H1 (cell line): ENCODE data around the gene ARRB1. TPM values are rescaled to one million over a fixed set of nuclear protein-coding genes. Genes with fewer than 3 reads are reported as not detected.

Experiments used
- CTCF ChIA-PET: fragments of 300-600 bp; sonication (Branson Sonifier 250); formaldehyde crosslinking; loops from one replicate; lab custom pipeline; 2021; ENCODE audit not compliant: partially characterized antibody; lab: Charles Lee
- POLR2A ChIA-PET: fragments of 300-600 bp; sonication (Branson Sonifier 250); formaldehyde crosslinking; loops from one replicate; lab custom pipeline; 2021; ENCODE audit warnings: inconsistent platforms; ENCODE audit not compliant: partially characterized antibody; lab: Charles Lee
- DNase-seq, 2 experiments: peaks; one replicate each; pipeline versions ENCODE4 v3.0.0 to v3.0.0-alpha.2; 2010 to 2022; ENCODE audit warnings: low spot score in 2 of 2, low read depth in 1 of 2, mixed read lengths in 1 of 2
- FAIRE-seq: peaks from 2 replicates; lab custom pipeline; 2011; peaks lifted over from hg19 to GRCh38; lab: Jason Lieb, UNC
- H2AFZ ChIP-seq: 2 replicates; pipeline ENCODE4 v1.8.1; 2012; ENCODE audit warnings: low read length, inconsistent platforms
- H2AK5ac ChIP-seq: 2 replicates; pipeline ENCODE4 v1.6.1; 2013; ENCODE audit warnings: low read depth, low read length
- H2BK120ac ChIP-seq: replicated peaks from 2 replicates; pipeline ENCODE3; 2013; ENCODE audit warnings: low read depth, low read length, inconsistent platforms
- H2BK12ac ChIP-seq: 2 replicates; pipeline ENCODE4 v1.6.1; 2013; ENCODE audit warnings: low read depth, low read length
- H2BK15ac ChIP-seq: 2 replicates; pipeline ENCODE4 v1.6.1; 2013; ENCODE audit warnings: low read length
- H2BK20ac ChIP-seq: 2 replicates; pipeline ENCODE4 v1.6.1; 2013; ENCODE audit warnings: low read length
- H2BK5ac ChIP-seq: 2 replicates; pipeline ENCODE4 v1.6.1; 2013; ENCODE audit warnings: low read depth, low read length
- H3K14ac ChIP-seq: 2 replicates; pipeline ENCODE4 v1.6.1; 2013; ENCODE audit warnings: inconsistent platforms; ENCODE audit not compliant: insufficient read length
- H3K18ac ChIP-seq: 2 replicates; pipeline ENCODE4 v1.6.1; 2013; ENCODE audit warnings: low read length; ENCODE audit errors: extremely low read depth
- H3K23ac ChIP-seq: 2 replicates; pipeline ENCODE4 v1.6.1; 2013; ENCODE audit warnings: inconsistent platforms; ENCODE audit not compliant: insufficient read length
- H3K23me2 ChIP-seq: 2 replicates; pipeline ENCODE4 v1.6.1; 2013; ENCODE audit warnings: low read depth, low read length
- H3K27ac ChIP-seq: 2 replicates; pipeline ENCODE4 v1.6.1; 2011; ENCODE audit warnings: low read depth, low read length, inconsistent platforms
- H3K27me3 ChIP-seq, 4 experiments: replicated peaks in 1 of 4; 1 replicate in 1 of 4; 2 replicates in 3 of 4; pipeline versions ENCODE4 v1.6.1 to v1.8.1; 2011 to 2013; ENCODE audit warnings: low read length in 3 of 4, mild to moderate bottlenecking in 3 of 4, inconsistent platforms in 2 of 4, mixed read lengths in 2 of 4, moderate library complexity in 1 of 4; ENCODE audit not compliant: control insufficient read depth in 3 of 4, insufficient read depth in 3 of 4; ENCODE audit errors: extremely low read depth in 1 of 4
- H3K36me3 ChIP-seq, 4 experiments: 2 replicates each; pipeline versions ENCODE4 v1.6.1 to v1.8.1; 2011 to 2013; ENCODE audit warnings: mild to moderate bottlenecking in 4 of 4, low read length in 3 of 4, moderate library complexity in 2 of 4, control low read depth in 1 of 4, inconsistent platforms in 1 of 4; ENCODE audit not compliant: insufficient read depth in 4 of 4, control insufficient read depth in 2 of 4
- H3K4ac ChIP-seq: replicated peaks from 2 replicates; pipeline ENCODE3; 2013; ENCODE audit warnings: low read length, low read depth, mixed read lengths, inconsistent platforms; ENCODE audit not compliant: insufficient read length
- H3K4me1 ChIP-seq, 4 experiments: replicated peaks in 1 of 4; 1 replicate in 1 of 4; 2 replicates in 3 of 4; pipeline versions ENCODE4 v1.6.1 to v1.8.1; 2011 to 2013; ENCODE audit warnings: low read length in 3 of 4, inconsistent platforms in 2 of 4, mixed read lengths in 1 of 4; ENCODE audit not compliant: insufficient read depth in 4 of 4, control insufficient read depth in 3 of 4
- H3K4me2 ChIP-seq, 2 experiments: 2 replicates each; pipeline versions ENCODE4 v1.6.1 to v1.8.1; 2011 to 2013; ENCODE audit warnings: low read depth in 2 of 2, low read length in 2 of 2, control low read depth in 1 of 2, inconsistent platforms in 1 of 2, mild to moderate bottlenecking in 1 of 2; ENCODE audit not compliant: insufficient read depth in 1 of 2
- H3K4me3 ChIP-seq, 4 experiments: fragments of 200-600, 300-600 bp in 1 of 4; sonication (generic), shearing (Covaris generic), sonication (Bioruptor Twin) in 1 of 4; 2 replicates each; pipeline versions ENCODE4 v1.5.1 to v1.8.1; 2011 to 2016; ENCODE audit warnings: low read length in 4 of 4, low read depth in 3 of 4, control low read depth in 2 of 4, inconsistent platforms in 2 of 4, mild to moderate bottlenecking in 2 of 4, mixed read lengths in 1 of 4, moderate library complexity in 1 of 4; ENCODE audit not compliant: insufficient read depth in 2 of 4; ENCODE audit errors: extremely low read depth in 1 of 4
- H3K56ac ChIP-seq: replicated peaks from 2 replicates; pipeline ENCODE3; 2013; ENCODE audit warnings: low read depth, mild to moderate bottlenecking, mixed read lengths, low read length, inconsistent platforms; ENCODE audit not compliant: insufficient read length
- H3K79me1 ChIP-seq: 2 replicates; pipeline ENCODE4 v1.6.1; 2013; ENCODE audit warnings: low read depth, low read length, control low read depth
- H3K79me2 ChIP-seq, 2 experiments: 2 replicates each; pipeline versions ENCODE4 v1.6.1 to v1.8.1; 2012 to 2013; ENCODE audit warnings: low read length in 2 of 2, mild to moderate bottlenecking in 2 of 2, inconsistent platforms in 1 of 2; ENCODE audit not compliant: insufficient read depth in 2 of 2, control insufficient read depth in 1 of 2
- H3K9ac ChIP-seq, 4 experiments: replicated peaks in 1 of 4; 1 replicate in 1 of 4; 2 replicates in 3 of 4; pipeline versions ENCODE4 v1.6.1 to v1.8.1; 2011 to 2013; ENCODE audit warnings: low read depth in 3 of 4, low read length in 3 of 4, control low read depth in 2 of 4, mild to moderate bottlenecking in 2 of 4, moderate library complexity in 2 of 4, inconsistent platforms in 1 of 4; ENCODE audit errors: extremely low read depth in 1 of 4
- H3K9me3 ChIP-seq, 2 experiments: 2 replicates each; pipeline versions ENCODE4 v1.6.1 to v1.8.1; 2012 to 2013; ENCODE audit warnings: mild to moderate bottlenecking in 2 of 2, moderate library complexity in 2 of 2, control low read depth in 1 of 2, inconsistent platforms in 1 of 2, low read depth in 1 of 2, low read length in 1 of 2, mixed read lengths in 1 of 2; ENCODE audit not compliant: insufficient read depth in 2 of 2
- H4K20me1 ChIP-seq, 2 experiments: replicated peaks in 1 of 2; 2 replicates each; pipeline versions ENCODE3 to v1.8.1; 2011 to 2013; ENCODE audit warnings: inconsistent platforms in 2 of 2, low read length in 2 of 2, mild to moderate bottlenecking in 1 of 2; ENCODE audit not compliant: insufficient read depth in 2 of 2, control insufficient read depth in 1 of 2
- H4K5ac ChIP-seq: 2 replicates; pipeline ENCODE4 v1.6.1; 2013; ENCODE audit warnings: low read length, low read depth, mixed read lengths, inconsistent platforms; ENCODE audit not compliant: insufficient read length
- H4K8ac ChIP-seq: 2 replicates; pipeline ENCODE4 v1.8.0; 2013; ENCODE audit warnings: mild to moderate bottlenecking, moderate library complexity, low read length, inconsistent platforms; ENCODE audit not compliant: insufficient read depth; ENCODE audit errors: extremely low read depth
- H4K91ac ChIP-seq: replicated peaks from 2 replicates; pipeline ENCODE3; 2013; ENCODE audit warnings: low read length, mixed read lengths, inconsistent platforms; ENCODE audit not compliant: insufficient read length
- CBX5 ChIP-seq: fragments of 300-800, 300-1000 bp; sonication (generic); IDR thresholded peaks from 2 replicates; pipeline ENCODE4 v1.7.1; 2016; ENCODE audit warnings: antibody characterized with exemption, low read length, low read depth
- SIRT6 ChIP-seq: IDR thresholded peaks from one replicate; pipeline ENCODE4 v1.7.1; 2012; ENCODE audit warnings: low read length, inconsistent platforms
- SIX5 ChIP-seq: IDR thresholded peaks from 2 replicates; pipeline ENCODE4 v1.6.1; 2011; ENCODE audit warnings: mild to moderate bottlenecking, low read depth, low read length
- WGBS, 2 experiments: shearing (Covaris generic) in 1 of 2; methylation state at CpG; one replicate each; pipeline versions ENCODE4 v1.1.6 to v1.1.7; 2013 to 2015; ENCODE audit warnings: low lambda C conversion rate in 2 of 2, mixed read lengths in 2 of 2, inconsistent platforms in 1 of 2, low coverage in 1 of 2, missing lambda C conversion rate in 1 of 2; ENCODE audit not compliant: insufficient replicate concordance in 2 of 2, insufficient coverage in 1 of 2, insufficient read length in 1 of 2; ENCODE audit errors: extremely low coverage in 1 of 2, missing lambda C conversion rate in 1 of 2; 5-methylcytosine and 5-hydroxymethylcytosine counted together
- polyA plus RNA-seq, 7 experiments: library from polyadenylated mRNA; depleted of rRNA in 3 of 7; stranded (reverse) in 5 of 7; unstranded in 2 of 7; fragments of >200 nt in 5 of 7; fragments of 200-250 nt in 2 of 7; gene quantifications; 1 replicate in 5 of 7; 2 replicates in 1 of 7; 4 replicates in 1 of 7; pipeline versions ENCODE4 v1.2.1 to v1.2.3, GENCODE V29; 2011 to 2013; ENCODE audit warnings: missing spikeins in 2 of 7, mixed read lengths in 2 of 7
- total RNA-seq: library from RNA; stranded (reverse); fragmentation: NEBNext Ultra II Directional; extraction: Animal tissue kit (Norgen Biotek cat#: 25700); gene quantifications from 2 replicates; pipeline ENCODE4 v1.2.1, GENCODE V29; 2021
- TF ChIP-seq, protein P1 (sequence below): IDR thresholded peaks from 2 replicates; pipeline ENCODE4 v1.6.1; 2012; ENCODE audit warnings: inconsistent platforms

The ARRB1 gene
- total and polyA plus RNA-seq, 2 of the 8 experiments (the other 6 are each of a cell fraction or from before 2014, with no cell fraction given): 9.4 to 31.8 TPM

- Histone ChIP-seq H4K8ac (no peak overlapping the region; the same call in 1 of the 2 replicates), H3K79me1 (no peaks in the 10 kb centered on the region), H3K9me3 (no peaks in the 10 kb centered on the region), H3K27me3 (no peaks in the 10 kb centered on the region), H2BK20ac (no peak overlapping the region), H3K14ac (no peak overlapping the region), H4K20me1 (peaks cover 0 to 1% of the 10 kb centered on the region in 2 experiments), H2BK15ac (no peak overlapping the region), H2BK5ac (peak overlapping the region; percentile 31; the same call in 1 of the 2 replicates), H2BK120ac (no peak overlapping the region), H4K91ac (no peak overlapping the region), H4K5ac (no peak overlapping the region), H3K23ac (no peak overlapping the region), H3K4me2 (no peak overlapping the region), H2BK12ac (no peak overlapping the region), H3K4me1 (peaks cover 0 to 5% (median 0%) of the 10 kb centered on the region in 4 experiments; a peak in 4 of 7 replicates), H3K79me2 (no peaks in the 10 kb centered on the region), H3K9ac (no peak overlapping the region), H3K23me2 (no peaks in the 10 kb centered on the region), H3K36me3 (no peaks in the 10 kb centered on the region), H2AFZ (no peak overlapping the region), H2AK5ac (no peak overlapping the region), H3K27ac (no peak overlapping the region), H3K4ac (no peak overlapping the region), H3K4me3 (no peak overlapping the region), H3K18ac (no peak overlapping the region), H3K56ac (no peak overlapping the region)
- FAIRE-seq (no peak), DNase-seq (no peak)
- TF ChIP-seq SIRT6 (no peak), CBX5 (no peak), SIX5 (no peak)
- TF ChIP-seq, protein P1, sequence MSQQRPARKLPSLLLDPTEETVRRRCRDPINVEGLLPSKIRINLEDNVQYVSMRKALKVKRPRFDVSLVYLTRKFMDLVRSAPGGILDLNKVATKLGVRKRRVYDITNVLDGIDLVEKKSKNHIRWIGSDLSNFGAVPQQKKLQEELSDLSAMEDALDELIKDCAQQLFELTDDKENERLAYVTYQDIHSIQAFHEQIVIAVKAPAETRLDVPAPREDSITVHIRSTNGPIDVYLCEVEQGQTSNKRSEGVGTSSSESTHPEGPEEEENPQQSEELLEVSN: no peak
- 75% methylated on average over 7 of the region's 7 CpGs; no CpG with 5 or more reads in 1 of the 2 experiments for WGBS, 2 experiments
- CTCF ChIA-PET: interaction anchor here (0.7 to 2.2 kb wide), 9 partner anchors 15 to 100 kb away, joined by 3 to 15 read pairs (median 3); no protein-coding TSS in a partner anchor
- POLR2A ChIA-PET: interaction anchor here (0.5 to 2.7 kb wide), 5 partner anchors 8 to 658 kb away, joined by 3 to 10 read pairs (median 4); no protein-coding TSS in a partner anchor
Measured at GRCh38 chr11:75323609-75324008, 27.9 kb downstream of the ARRB1 start.
